ENCODE results near the gene TMC3.

The TMC3 gene

GRCh38 chr15:81361891-81362290, 12.1 kb downstream of the TMC3 start:
- no peak for TF ChIP-seq CTCF (conservative IDR thresholded peaks at IDR 0.05; ENCODE audit: low read length)
- H3K4me3 ChIP-seq (ENCODE audit: low read length): no peak overlapping the region
- DNase-seq (ENCODE audit: low read depth): no peak

GRCh38 chr15:81360491-81360890, 13.5 kb downstream of the TMC3 start:
- no peak for TF ChIP-seq CTCF (conservative IDR thresholded peaks at IDR 0.05; ENCODE audit: low read length)
- H3K4me3 ChIP-seq (ENCODE audit: low read length): no peak overlapping the region
- no peak for DNase-seq (ENCODE audit: low read depth)

- no peak for DNase-seq (ENCODE audit: low read depth)
- H3K4me3 ChIP-seq (ENCODE audit: low read length): no peak overlapping the region
- no peak for TF ChIP-seq CTCF (conservative IDR thresholded peaks at IDR 0.05; ENCODE audit: low read length)
Measured at GRCh38 chr15:81358248-81358647, 15.8 kb downstream of the TMC3 start.

GRCh38 chr15:81357180-81357686, 16.8 kb downstream of the TMC3 start:
- DNase-seq (ENCODE audit: low read depth): no peak
- H3K4me3 ChIP-seq (ENCODE audit: low read length): no peak overlapping the region
- 0 out of 2 replicates have a peak, but pooled peaks have one; percentile 7 for TF ChIP-seq CTCF (conservative IDR thresholded peaks at IDR 0.05; ENCODE audit: low read length)

- TF ChIP-seq CTCF (conservative IDR thresholded peaks at IDR 0.05; ENCODE audit: low read length): no peak
- H3K4me3 ChIP-seq (ENCODE audit: low read length): no peak overlapping the region
- DNase-seq (ENCODE audit: low read depth): no peak
Measured at GRCh38 chr15:81356252-81356651, 17.8 kb downstream of the TMC3 start.

- H3K4me3 ChIP-seq (ENCODE audit: low read length): no peak overlapping the region
Measured at GRCh38 chr15:81351651-81352050, 22.4 kb downstream of the TMC3 start.

More at GRCh38 chr15:81351651-81352050, 22.4 kb downstream of the TMC3 start:
- TF ChIP-seq CTCF (conservative IDR thresholded peaks at IDR 0.05; ENCODE audit: low read length): no peak
- no peak for DNase-seq (ENCODE audit: low read depth)

All from AG10803 (cell line).